Endothelial cell of umbilical vein (primary cell): Measurements from ENCODE around the gene TOR1AIP1. TPM values are rescaled to one million over a fixed set of nuclear protein-coding genes. Genes with fewer than 3 reads are reported as not detected.
"Not testable (repeated sequence)": the region's sequence is repeated elsewhere in the genome, so short reads cannot be mapped to it uniquely, and the experiment has no call there.

Experiments used
- BruUV-seq: library from RNA; stranded (reverse); fragments of 400-500 nt; replicated peaks from 2 replicates; lab custom pipeline; 2021; lab: Mats Ljungman, UMichigan
- CTCF ChIA-PET: fragments of 300-600, 350-600 bp; sonication (Branson Sonifier 250); formaldehyde crosslinking; loops from one replicate; lab custom pipeline; 2021; ENCODE audit warnings: antibody characterized with exemption, inconsistent platforms; lab: Charles Lee
- POLR2A ChIA-PET: fragments of 300-600, 350-600 bp; sonication (Branson Sonifier 250); formaldehyde crosslinking; loops from one replicate; lab custom pipeline; 2021; ENCODE audit warnings: antibody characterized with exemption, inconsistent platforms; lab: Charles Lee
- DNase-seq: peaks from one replicate; pipeline ENCODE4 v3.0.0-alpha.2; 2011; ENCODE audit warnings: low read depth, low spot score
- FAIRE-seq: peaks from 2 replicates; lab custom pipeline; 2011; peaks lifted over from hg19 to GRCh38; lab: Jason Lieb, UNC
- H2AFZ ChIP-seq: 2 replicates; pipeline ENCODE4 v1.6.0; 2012; ENCODE audit warnings: low read depth, low read length, control low read depth, inconsistent platforms
- H3K27ac ChIP-seq: 2 replicates; pipeline ENCODE4 v1.5.1; 2011; ENCODE audit warnings: low read depth, mild to moderate bottlenecking, control low read depth, low read length, moderate library complexity; ENCODE audit not compliant: insufficient read depth
- H3K27me3 ChIP-seq, 2 experiments: 2 replicates each; pipeline versions ENCODE4 v1.6.0 to v1.6.1; 2011; ENCODE audit warnings: low read length in 2 of 2, mixed read lengths in 1 of 2; ENCODE audit not compliant: control insufficient read depth in 2 of 2, insufficient read depth in 2 of 2
- H3K36me3 ChIP-seq, 2 experiments: 2 replicates in 1 of 2; 3 replicates in 1 of 2; pipeline ENCODE4 v1.5.1; 2011; ENCODE audit warnings: low read length in 2 of 2, mild to moderate bottlenecking in 1 of 2, moderate library complexity in 1 of 2; ENCODE audit not compliant: control insufficient read depth in 2 of 2, insufficient read depth in 2 of 2; ENCODE audit errors: extremely low read depth in 1 of 2
- H3K4me1 ChIP-seq: 3 replicates; pipeline ENCODE4 v1.5.1; 2011; ENCODE audit warnings: mild to moderate bottlenecking, low read length; ENCODE audit not compliant: control insufficient read depth, insufficient read depth; ENCODE audit errors: extremely low read depth
- H3K4me2 ChIP-seq: 2 replicates; pipeline ENCODE4 v1.6.1; 2011; ENCODE audit warnings: low read length, control low read depth, mixed read lengths; ENCODE audit not compliant: insufficient read depth
- H3K4me3 ChIP-seq, 3 experiments: fragments of 200-600 bp in 1 of 3; sonication (generic), shearing (Covaris generic) in 1 of 3; replicated peaks in 1 of 3; 2 replicates each; pipeline ENCODE4 v1.5.1; 2011 to 2016; ENCODE audit warnings: control low read depth in 3 of 3, low read length in 3 of 3, mild to moderate bottlenecking in 2 of 3, inconsistent platforms in 1 of 3, low read depth in 1 of 3, moderate library complexity in 1 of 3; ENCODE audit not compliant: insufficient read depth in 1 of 3
- H3K79me2 ChIP-seq: 2 replicates; pipeline ENCODE4 v1.6.0; 2012; ENCODE audit warnings: low read length, inconsistent platforms; ENCODE audit not compliant: control insufficient read depth, insufficient read depth
- H3K9ac ChIP-seq: replicated peaks from 2 replicates; pipeline ENCODE3; 2011; ENCODE audit warnings: low read length, control low read depth; ENCODE audit not compliant: insufficient read depth; ENCODE audit errors: extremely low read depth
- H3K9me1 ChIP-seq: replicated peaks from 3 replicates; pipeline ENCODE4 v1.6.0; 2011; ENCODE audit warnings: mild to moderate bottlenecking, low read length; ENCODE audit not compliant: control insufficient read depth, insufficient read depth; ENCODE audit errors: extremely low read depth
- H3K9me3 ChIP-seq: replicated peaks from 2 replicates; pipeline ENCODE4 v1.5.1; 2012; ENCODE audit warnings: low read length, inconsistent platforms; ENCODE audit not compliant: control insufficient read depth, insufficient read depth
- H4K20me1 ChIP-seq: replicated peaks from 2 replicates; pipeline ENCODE3; 2011; ENCODE audit warnings: mild to moderate bottlenecking, low read length; ENCODE audit not compliant: control insufficient read depth, insufficient read depth; ENCODE audit errors: extremely low read depth
- EZH2 ChIP-seq: IDR thresholded peaks from 2 replicates; pipeline ENCODE4 v1.6.1; 2012; ENCODE audit warnings: borderline replicate concordance, low read depth, mild to moderate bottlenecking, moderate library complexity, low read length, inconsistent platforms; ENCODE audit not compliant: severe bottlenecking
- GATA2 ChIP-seq: IDR thresholded peaks from 2 replicates; pipeline ENCODE4 v1.7.0; 2011; ENCODE audit warnings: low read depth, mild to moderate bottlenecking, moderate library complexity, mixed read lengths, low read length; ENCODE audit not compliant: insufficient read length, insufficient read depth
- MAX ChIP-seq: IDR thresholded peaks from 2 replicates; pipeline ENCODE4 v1.6.1; 2011; ENCODE audit not compliant: insufficient read depth, insufficient read length
- MYC ChIP-seq: IDR thresholded peaks from one replicate; pipeline ENCODE4 v1.6.1; 2011; ENCODE audit warnings: mild to moderate bottlenecking, low read depth, low read length
- POLR2A ChIP-seq: IDR thresholded peaks from 2 replicates; pipeline ENCODE4 v1.6.1; 2012; ENCODE audit warnings: low read depth, mild to moderate bottlenecking, control low read depth, low read length
- POLR2AphosphoS5 ChIP-seq: IDR thresholded peaks from 2 replicates; pipeline ENCODE4 v1.6.1; 2012; ENCODE audit warnings: low read depth, mild to moderate bottlenecking, control low read depth, low read length, moderate library complexity; ENCODE audit not compliant: insufficient read depth
- dilution Hi-C: fragments of 300-500 bp; cut with MboI; formaldehyde crosslinking; loops from one replicate; pipeline ENCODE4 v1.15.0; 2019; ENCODE audit warnings: low sequenced_read_pairs; ENCODE audit not compliant: extremely low pct_ligation_motif_present
- intact Hi-C: fragments of 100-400 bp; cut with micrococcal nuclease; formaldehyde crosslinking; loops from one replicate; pipeline ENCODE4 v1.10.0; 2022
- polyA plus RNA-seq, 4 experiments: library from polyadenylated mRNA; depleted of rRNA in 3 of 4; stranded (reverse) in 3 of 4; unstranded in 1 of 4; fragments of >200 nt; gene quantifications; 2 replicates each; pipeline versions ENCODE4 v1.2.1 to v1.2.3, GENCODE V29; 2011 to 2012; ENCODE audit warnings: missing spikeins in 1 of 4
- total RNA-seq: library from RNA; stranded (reverse); gene quantifications from 2 replicates; pipeline ENCODE4 v1.2.3, GENCODE V29; 2021

Gene TOR1AIP1
- total and polyA plus RNA-seq, 2 donors (not counting 3 experiments of a cell fraction or from before 2014, with no cell fraction given): 12.0 to 28.8 TPM

GRCh38 chr1:179955731-179956130, 73.6 kb downstream of the TOR1AIP1 start:
- H3K4me1 ChIP-seq: peaks cover 22% of the 10 kb centered on the region
- no peaks in the 10 kb centered on the region for H3K9me3 ChIP-seq
- TF ChIP-seq MAX: no peak
- no peak for TF ChIP-seq POLR2A
- no peak for TF ChIP-seq POLR2AphosphoS5
- TSS peak; percentile 40 for BruUV-seq
- H3K27me3 ChIP-seq: no peaks in the 10 kb centered on the region
- H3K9ac ChIP-seq: peak overlapping the region; percentile 77
- H3K27ac ChIP-seq: no peak overlapping the region
- intact Hi-C loops: no loop called here
- no peak overlapping the region for H2AFZ ChIP-seq
- CTCF ChIA-PET: interaction anchor here (1.5 kb wide), 2 partner anchors 72 to 213 kb away, joined by 4 to 6 read pairs; no protein-coding TSS in a partner anchor
- dilution Hi-C loops: no loop called here
- no peaks in the 10 kb centered on the region for H3K9me1 ChIP-seq
- H3K79me2 ChIP-seq: peaks cover 45% of the 10 kb centered on the region
- peak overlapping the region; percentile 98 for H3K4me2 ChIP-seq
- peak; percentile 15 for DNase-seq
- H3K4me3 ChIP-seq: peak overlapping the region; percentile 88 to 95 (median 95)
- FAIRE-seq: peak; percentile 24
- POLR2A ChIA-PET: no interaction called here
- peaks cover 2% of the 10 kb centered on the region for H4K20me1 ChIP-seq
- H3K36me3 ChIP-seq: no peaks in the 10 kb centered on the region

GRCh38 chr1:179958359-179958758, 76.3 kb downstream of the TOR1AIP1 start:
- H3K36me3 ChIP-seq: no peaks in the 10 kb centered on the region
- H3K27me3 ChIP-seq: no peaks in the 10 kb centered on the region
- no TSS peak for BruUV-seq
- H4K20me1 ChIP-seq: peaks cover 2% of the 10 kb centered on the region
- no peak overlapping the region for H2AFZ ChIP-seq
- no peak overlapping the region for H3K4me3 ChIP-seq
- POLR2A ChIA-PET: no interaction called here
- H3K4me2 ChIP-seq: no peak overlapping the region
- intact Hi-C loops (no loop called here), dilution Hi-C loops (no loop called here)
- H3K4me1 ChIP-seq: peaks cover 22% of the 10 kb centered on the region
- H3K9ac ChIP-seq: no peak overlapping the region
- H3K9me3 ChIP-seq: no peaks in the 10 kb centered on the region
- peaks cover 63% of the 10 kb centered on the region for H3K79me2 ChIP-seq
- FAIRE-seq (no peak), DNase-seq (no peak)
- TF ChIP-seq MYC: no peak
- no peak for TF ChIP-seq GATA2
- TF ChIP-seq EZH2: no peak
- CTCF ChIA-PET: no interaction called here
- no peak overlapping the region for H3K27ac ChIP-seq
- no peaks in the 10 kb centered on the region for H3K9me1 ChIP-seq

DNA sequence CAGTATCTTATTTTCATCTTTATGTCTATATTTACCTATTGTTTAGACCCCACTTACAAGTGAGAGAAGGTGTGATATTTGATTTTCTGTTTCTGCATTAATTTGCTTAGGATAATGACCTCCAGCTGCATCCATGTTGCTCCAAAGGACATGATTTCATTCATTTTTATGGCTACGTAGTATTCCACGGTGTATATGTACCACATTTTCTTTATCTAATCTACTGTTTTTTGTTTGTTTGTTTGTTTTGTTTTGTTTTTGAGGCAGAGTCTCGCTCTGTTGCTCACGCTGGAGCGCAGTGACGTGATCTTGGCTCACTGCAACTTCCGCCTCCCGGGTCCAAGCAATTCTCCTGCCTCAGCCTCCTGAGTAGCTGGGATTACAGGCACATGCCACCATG, 80.1 kb downstream of the TOR1AIP1 start:
- H3K79me2 ChIP-seq: peaks cover 77% of the 10 kb centered on the region
- H3K27ac ChIP-seq, BruUV-seq, H3K4me3 ChIP-seq, POLR2A ChIA-PET, H3K36me3 ChIP-seq, H3K4me2 ChIP-seq, H3K4me1 ChIP-seq, dilution Hi-C loops, H3K9ac ChIP-seq, H2AFZ ChIP-seq, H3K9me3 ChIP-seq, intact Hi-C loops, FAIRE-seq, H3K27me3 ChIP-seq, H4K20me1 ChIP-seq, DNase-seq, H3K9me1 ChIP-seq, CTCF ChIA-PET: not testable (repeated sequence)
